GM10266 (cell line): ENCODE results near the gene KIAA1549.

Experiments used
- DNase-seq: peaks from one replicate; pipeline ENCODE4 v3.0.0; 2012; ENCODE audit errors: extremely low spot score
- TF ChIP-seq, protein P1 (sequence below): IDR thresholded peaks from 2 replicates; pipeline ENCODE4 v1.5.1; 2012; ENCODE audit warnings: mild to moderate bottlenecking, low read depth; ENCODE audit not compliant: control insufficient read depth, insufficient read depth; ENCODE audit errors: missing control alignments

Gene KIAA1549

DNA sequence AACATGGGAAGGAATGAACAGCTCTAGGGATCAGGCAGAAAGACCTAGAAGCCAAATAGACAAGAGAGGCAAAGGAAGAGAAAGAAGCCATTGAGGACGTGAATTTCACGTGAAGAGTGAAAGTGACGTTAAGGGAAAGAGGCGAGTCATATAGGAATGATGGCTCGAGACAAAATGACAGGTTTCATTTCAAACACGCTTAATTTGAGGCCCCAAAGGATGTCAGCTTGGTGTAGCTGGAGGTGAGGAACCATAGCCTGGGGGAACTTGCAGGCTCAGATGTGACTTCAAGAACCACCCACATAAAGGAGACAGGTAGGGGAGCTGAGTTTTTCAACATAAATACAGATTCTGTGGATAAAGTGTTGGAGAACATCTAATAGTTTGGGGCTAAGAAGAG is 98.9 kb downstream of the KIAA1549 start:
- DNase-seq = no peak
- TF ChIP-seq, protein P1, sequence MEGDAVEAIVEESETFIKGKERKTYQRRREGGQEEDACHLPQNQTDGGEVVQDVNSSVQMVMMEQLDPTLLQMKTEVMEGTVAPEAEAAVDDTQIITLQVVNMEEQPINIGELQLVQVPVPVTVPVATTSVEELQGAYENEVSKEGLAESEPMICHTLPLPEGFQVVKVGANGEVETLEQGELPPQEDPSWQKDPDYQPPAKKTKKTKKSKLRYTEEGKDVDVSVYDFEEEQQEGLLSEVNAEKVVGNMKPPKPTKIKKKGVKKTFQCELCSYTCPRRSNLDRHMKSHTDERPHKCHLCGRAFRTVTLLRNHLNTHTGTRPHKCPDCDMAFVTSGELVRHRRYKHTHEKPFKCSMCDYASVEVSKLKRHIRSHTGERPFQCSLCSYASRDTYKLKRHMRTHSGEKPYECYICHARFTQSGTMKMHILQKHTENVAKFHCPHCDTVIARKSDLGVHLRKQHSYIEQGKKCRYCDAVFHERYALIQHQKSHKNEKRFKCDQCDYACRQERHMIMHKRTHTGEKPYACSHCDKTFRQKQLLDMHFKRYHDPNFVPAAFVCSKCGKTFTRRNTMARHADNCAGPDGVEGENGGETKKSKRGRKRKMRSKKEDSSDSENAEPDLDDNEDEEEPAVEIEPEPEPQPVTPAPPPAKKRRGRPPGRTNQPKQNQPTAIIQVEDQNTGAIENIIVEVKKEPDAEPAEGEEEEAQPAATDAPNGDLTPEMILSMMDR = no peak

DNA sequence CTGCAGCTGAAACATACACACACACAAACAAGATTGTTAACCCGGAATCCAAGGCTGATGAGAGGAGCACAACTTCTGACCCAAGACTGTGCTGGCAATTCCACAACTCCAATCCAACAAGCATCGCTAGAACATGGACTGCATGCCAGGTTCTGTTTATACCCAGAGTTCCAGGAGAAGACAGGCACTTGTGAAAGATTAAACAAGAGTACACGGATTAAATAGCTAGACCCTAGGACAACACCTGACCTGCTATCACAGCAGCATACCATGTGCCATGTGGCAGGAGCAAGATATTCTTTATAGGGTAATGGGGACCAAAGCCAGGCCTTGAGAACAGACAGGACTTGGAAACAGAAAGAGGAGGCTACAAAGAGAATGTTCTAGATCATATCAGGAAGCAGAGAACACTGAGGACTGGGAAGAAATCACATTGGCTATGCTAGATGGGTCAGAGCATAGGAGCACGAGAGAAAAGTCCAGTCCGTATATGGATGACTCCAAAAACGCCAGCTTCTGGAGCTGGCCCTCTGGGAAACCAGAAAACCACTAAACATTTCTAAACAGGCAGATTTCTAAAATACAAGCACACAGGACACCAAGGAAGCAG is 99.5 kb downstream of the KIAA1549 start:
- TF ChIP-seq, protein P1 = no peak

DNA sequence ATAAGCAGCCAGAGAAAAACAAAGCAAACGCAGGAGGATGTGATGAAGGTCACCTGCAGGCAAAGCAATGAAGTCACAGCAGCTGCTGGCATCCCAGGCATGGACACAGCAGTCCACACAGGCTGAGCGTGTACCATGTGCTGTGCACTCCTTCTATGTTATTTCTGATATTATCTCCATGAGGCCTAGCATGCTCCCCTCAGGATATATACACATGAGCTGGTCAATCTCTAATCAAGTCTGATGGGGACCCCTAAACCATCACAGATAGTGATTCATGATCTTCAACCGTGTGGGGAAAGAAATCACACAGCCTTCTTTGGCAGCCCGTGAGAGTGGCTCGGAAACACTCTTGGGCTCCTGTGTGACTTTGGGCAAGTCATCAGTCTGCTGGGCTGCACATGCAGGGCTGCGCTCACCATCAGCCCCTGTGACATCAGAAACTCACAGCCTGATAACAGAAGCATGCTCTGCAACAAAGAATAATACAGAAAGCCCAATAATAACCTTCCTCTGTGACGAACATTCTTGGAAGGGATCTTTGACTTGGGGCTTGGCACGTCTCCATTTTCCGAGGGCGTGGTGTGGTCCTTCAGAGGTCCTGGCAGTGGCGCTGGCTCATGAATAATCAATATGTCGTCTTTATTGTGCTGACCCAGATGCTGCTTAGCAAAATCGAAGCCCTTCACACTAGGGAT is 100.2 kb downstream of the KIAA1549 start:
- DNase-seq = no peak
- TF ChIP-seq, protein P1 = no peak

More for the DNA sequence above, 99.5 kb downstream of the KIAA1549 start:
- DNase-seq = no peak

DNA sequence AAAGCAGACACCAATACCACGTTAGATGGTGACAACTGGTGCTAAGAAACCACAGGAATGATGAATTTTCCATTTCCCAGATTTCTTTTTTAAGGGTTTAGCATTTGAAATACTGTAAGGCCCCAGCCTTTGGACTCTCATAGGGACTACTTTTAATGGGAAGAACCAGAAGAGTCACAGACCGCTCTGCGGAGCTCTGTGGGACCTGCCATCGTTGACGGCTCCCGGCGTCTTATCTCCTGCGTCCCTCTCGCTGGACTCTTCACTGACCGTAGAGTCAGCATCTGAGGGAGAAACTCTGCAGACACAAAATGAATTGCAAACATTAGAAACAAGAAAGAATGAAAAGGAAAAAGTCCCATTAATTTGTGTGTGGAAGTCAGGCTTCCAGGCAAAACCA is 101.8 kb downstream of the KIAA1549 start:
- TF ChIP-seq, protein P1 = no peak
- DNase-seq = no peak

DNA sequence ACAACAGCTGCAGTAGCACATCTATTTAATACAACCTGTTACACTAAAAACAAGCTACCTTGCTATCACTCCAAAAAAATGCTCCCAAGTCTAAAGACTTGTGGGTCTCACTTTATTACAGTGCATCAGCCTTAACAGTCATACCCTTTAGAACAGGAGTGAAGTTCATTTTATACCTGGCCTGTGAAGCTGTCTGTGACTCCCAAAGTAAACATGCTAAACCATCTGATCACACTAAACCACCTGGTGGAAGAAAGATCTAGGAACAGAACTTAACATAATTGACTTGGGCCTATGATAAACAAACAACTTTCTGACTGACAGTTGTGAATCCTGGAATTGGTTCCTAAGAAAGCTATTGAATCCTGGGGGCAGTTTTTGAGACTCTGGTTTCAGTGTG is 102.3 kb downstream of the KIAA1549 start:
- DNase-seq = no peak
- TF ChIP-seq, protein P1 = no peak

DNA sequence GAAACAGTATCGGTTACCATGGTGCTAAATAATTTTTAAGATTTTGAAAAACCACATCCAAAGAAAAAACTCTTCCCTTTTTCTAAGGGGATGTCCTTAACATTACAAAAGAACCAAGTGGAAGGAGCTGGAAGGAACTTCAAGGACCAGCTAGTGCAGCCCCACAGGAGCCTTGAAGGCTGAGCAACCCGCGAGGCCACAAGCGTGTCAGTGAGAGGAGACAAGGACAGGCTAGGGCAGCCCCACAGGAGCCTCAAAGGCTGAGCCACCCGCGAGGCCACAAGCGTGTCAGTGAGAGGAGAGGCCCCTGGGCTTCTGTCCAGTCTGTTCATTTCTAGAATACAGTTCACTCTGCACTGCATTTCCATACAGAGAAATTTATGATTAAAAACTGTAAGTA is 103.1 kb downstream of the KIAA1549 start:
- TF ChIP-seq, protein P1 = no peak
- no peak for DNase-seq

DNA sequence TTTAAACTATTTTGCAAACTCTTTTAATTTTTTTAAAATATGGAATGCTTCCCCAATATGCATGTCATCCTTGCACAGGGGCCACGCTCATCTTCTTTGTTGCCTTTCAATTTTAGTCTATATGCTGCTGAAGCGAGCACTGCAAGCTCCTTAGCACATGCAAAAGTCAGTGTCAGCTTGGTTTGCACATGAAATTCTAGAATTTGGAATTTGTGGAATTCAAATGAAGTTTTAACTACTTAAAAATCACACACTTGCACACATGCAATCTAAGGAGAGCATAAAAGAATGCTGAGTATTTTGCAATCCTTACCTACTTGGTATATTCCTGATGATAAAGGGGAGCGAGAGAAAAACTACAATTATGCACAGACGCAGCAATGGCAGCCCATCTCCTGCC is 104.9 kb downstream of the KIAA1549 start:
- TF ChIP-seq, protein P1 = no peak
- DNase-seq = no peak
